Stimulated activated naive CD8-positive, alpha-beta T cell treated with anti-CD3 and anti-CD28 coated beads, Interleukin-15, Interleukin-2, amounts not matched to agents 100 U/mL and 50 U/mL, for 24 hours (primary cell): ENCODE results near the gene FBXW4.

Experiments used
- ATAC-seq: fragments of 150-1000 bp; cut with Tn5 transposase; one replicate; pipeline ENCODE4 v1.10.0; 2021
- DNase-seq: peaks from one replicate; pipeline ENCODE4 v3.0.0; 2021

The FBXW4 gene

GRCh38 chr10:101566333-101567164 is 128.4 kb downstream of the FBXW4 start:
- ATAC-seq (no peak), DNase-seq (no peak)

- DNase-seq, result no peak
- ATAC-seq, result no peak
Observed at GRCh38 chr10:101565936-101566332, 129.0 kb downstream of the FBXW4 start.

- DNase-seq (no peak), ATAC-seq (no peak)
Observed at GRCh38 chr10:101565370-101565900, 129.5 kb downstream of the FBXW4 start.

DNA sequence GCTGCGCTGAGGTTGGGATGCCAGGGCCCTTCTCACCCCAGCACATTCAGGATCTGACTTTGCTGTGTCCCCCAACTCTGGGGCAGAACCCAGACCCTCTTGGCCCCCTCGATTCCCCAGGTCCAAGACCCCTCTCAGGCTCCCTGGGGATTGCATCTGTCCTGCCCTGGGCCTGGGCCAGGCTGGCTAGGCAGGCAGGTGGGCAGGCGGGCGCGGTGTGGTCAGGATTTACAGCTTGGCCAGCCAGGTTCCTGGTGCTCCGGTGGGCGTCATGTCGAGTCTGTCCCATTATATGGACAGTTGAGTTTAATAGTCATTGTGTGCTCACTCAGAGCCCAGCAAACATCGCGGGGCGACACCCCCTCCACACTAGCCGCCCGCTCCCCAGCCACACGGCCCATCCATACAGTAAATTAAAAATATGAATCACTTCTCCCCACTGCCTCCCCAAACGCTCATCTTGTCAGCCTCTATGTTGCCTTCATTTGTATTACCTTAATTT is 130.4 kb downstream of the FBXW4 start:
- no peak for ATAC-seq
- no peak for DNase-seq

DNA sequence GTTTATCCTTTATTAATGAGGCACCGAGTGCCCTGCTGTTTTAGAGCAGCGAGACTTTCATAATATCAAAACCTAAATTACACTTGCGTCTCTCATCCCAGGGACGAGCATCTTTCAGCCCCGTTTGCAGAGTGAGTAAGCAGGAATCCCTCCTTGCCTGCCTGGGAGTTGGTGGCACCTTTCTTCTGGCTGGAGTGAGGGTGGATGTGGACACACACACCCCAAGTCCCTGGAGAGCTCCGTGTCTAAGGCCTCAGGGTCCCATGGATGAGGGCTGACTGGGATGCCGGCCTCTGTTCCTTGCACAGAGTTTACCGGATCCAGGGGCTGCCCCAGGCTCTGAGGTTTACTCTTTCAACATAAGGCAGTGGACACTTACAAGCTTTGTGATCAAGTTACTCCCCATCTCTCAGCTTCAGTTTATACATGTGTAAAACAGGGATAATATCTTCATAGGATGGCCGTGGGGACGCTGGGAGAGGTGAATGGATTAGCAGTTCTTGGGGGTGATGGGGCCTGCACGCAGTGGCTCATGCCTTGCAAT is 131.4 kb downstream of the FBXW4 start:
- no peak for DNase-seq
- no peak for ATAC-seq

GRCh38 chr10:101563007-101563406 is 132.0 kb downstream of the FBXW4 start:
- DNase-seq (no peak), ATAC-seq (no peak)

- DNase-seq (no peak), ATAC-seq (no peak)
Observed at GRCh38 chr10:101562231-101562630, 132.7 kb downstream of the FBXW4 start.

DNA sequence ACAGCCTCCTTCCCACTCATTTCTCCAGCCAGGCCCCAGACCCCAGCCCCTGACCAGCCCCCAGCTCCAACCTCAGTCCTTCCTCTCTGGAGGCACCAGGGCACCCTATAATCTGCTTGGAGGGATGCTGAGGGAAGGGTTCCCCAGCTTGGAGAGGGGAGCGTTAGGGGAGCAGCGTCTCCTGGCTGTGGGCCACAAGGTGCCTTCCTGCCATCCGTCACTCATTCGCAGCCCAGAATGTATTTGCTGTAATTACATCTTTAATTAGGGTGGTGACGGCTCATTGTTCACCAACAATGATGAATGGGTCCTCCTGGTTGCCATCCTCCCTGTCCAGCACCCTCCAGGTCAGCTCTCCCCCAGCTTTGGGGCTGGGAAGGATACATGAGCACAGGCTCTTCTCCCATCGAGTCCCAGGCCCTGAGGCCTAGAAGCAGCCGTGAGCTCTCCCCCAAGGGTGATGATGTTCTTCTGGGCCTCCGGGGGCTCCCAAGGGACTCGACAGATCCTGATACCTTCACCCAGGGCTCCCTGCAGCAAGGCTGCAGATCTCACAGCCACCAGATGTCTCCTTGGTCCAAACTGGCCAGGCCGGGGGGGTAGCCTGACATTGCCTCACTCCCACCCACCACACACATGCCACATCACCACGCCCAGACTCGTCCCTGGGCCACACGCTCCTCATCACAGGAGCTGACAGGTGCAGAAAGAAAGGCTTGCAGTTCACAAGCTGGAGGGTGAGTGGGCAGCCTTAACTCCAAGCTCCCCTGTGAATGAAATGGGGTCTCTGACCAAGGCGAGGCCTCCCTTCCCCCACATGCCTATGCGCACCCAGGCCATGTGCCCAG is 133.7 kb downstream of the FBXW4 start:
- ATAC-seq (no peak), DNase-seq (no peak)
